Heart right ventricle (tissue), 16 donors: ENCODE results near the gene C5orf34. TPM values are rescaled to one million over a fixed set of nuclear protein-coding genes. Genes with fewer than 3 reads are reported as not detected.

Experiments
- ATAC-seq, 8 donors: fragments of 200-7000 bp; cut with Tn5 transposase; one replicate each; pipeline ENCODE4 v1.9.1; 2020; ENCODE audit warnings: mild to moderate bottlenecking in 8 of 8, moderate library complexity in 8 of 8, moderate number of reproducible peaks in 1 of 8
- DNase-seq, 2 donors: peaks; one replicate each; pipeline ENCODE4 v3.0.0-alpha.2; 2020
- H3K27ac ChIP-seq, 10 donors: fragments of 200-600 bp; sonication (generic) in 2 of 10; one replicate each; pipeline versions ENCODE4 v1.5.0 to v1.8.0; 2020 to 2022; ENCODE audit warnings: mild to moderate bottlenecking in 3 of 10
- H3K27me3 ChIP-seq, 7 donors: fragments of 200-600 bp; one replicate each; pipeline ENCODE4 v1.8.0; 2021 to 2022; ENCODE audit warnings: mild to moderate bottlenecking in 2 of 7
- H3K36me3 ChIP-seq, 9 donors: fragments of 200-600 bp; sonication (generic) in 1 of 9; one replicate each; pipeline versions ENCODE4 v1.5.0 to v1.8.0; 2020 to 2022; ENCODE audit warnings: mild to moderate bottlenecking in 2 of 9
- H3K4me1 ChIP-seq, 9 donors: fragments of 200-600 bp; sonication (generic) in 1 of 9; one replicate each; pipeline versions ENCODE4 v1.5.0 to v1.8.0; 2020 to 2022; ENCODE audit warnings: mild to moderate bottlenecking in 4 of 9
- H3K4me3 ChIP-seq, 10 donors: fragments of 200-600 bp; sonication (generic) in 2 of 10; one replicate each; pipeline versions ENCODE4 v1.5.0 to v1.8.0; 2020 to 2022; ENCODE audit warnings: mild to moderate bottlenecking in 7 of 10, moderate library complexity in 2 of 10
- H3K9me3 ChIP-seq, 11 donors: fragments of 200-600 bp in 10 of 11; sonication (generic) in 2 of 11; one replicate each; pipeline versions ENCODE4 v1.5.0 to v1.8.0; 2013 to 2022; ENCODE audit warnings: mild to moderate bottlenecking in 2 of 11, control low read depth in 1 of 11, moderate library complexity in 1 of 11
- CTCF ChIP-seq, 9 donors: fragments of 200-600 bp; sonication (generic) in 2 of 9; IDR thresholded peaks; one replicate each; pipeline versions ENCODE4 v1.5.0 to v1.8.0; 2021 to 2022; ENCODE audit warnings: antibody characterized with exemption in 9 of 9, mild to moderate bottlenecking in 5 of 9, moderate library complexity in 1 of 9
- WGBS, 2 donors: extraction: QIAGEN DNeasy Blood & Tissue Kit; methylation state at CpG; one replicate each; pipeline ENCODE4 v1.1.7; 2013; ENCODE audit warnings: inconsistent platforms in 1 of 2; 5-methylcytosine and 5-hydroxymethylcytosine counted together
- intact Hi-C, 10 donors: fragments of 100-400 bp; cut with DNase I; formaldehyde crosslinking; loops; one replicate each; pipeline versions ENCODE4 v1.11.1 to v1.14.2; 2022
- polyA plus RNA-seq, 2 donors: library from polyadenylated mRNA; stranded (reverse); fragments of 200-250 nt; gene quantifications; one replicate each; pipeline ENCODE4 v1.2.3, GENCODE V29; 2013
- total RNA-seq, 10 donors: library from RNA; stranded (reverse); fragmentation: NEBNext Ultra II Directional in 3 of 10; extraction: Animal tissue kit (Norgen Biotek cat#: 25700) in 3 of 10; gene quantifications; one replicate each; pipeline versions ENCODE4 v1.2.1 to v1.2.4, GENCODE V29; 2021 to 2023
- donor health status: Arrhythmogenic right ventricular cardiomyopathy.
- donor health status: ischemic (EF 13 %, LVEDD 7.1; RV severe dilation, severe dysfunction).
- donor health status: healthy with polysubstance abuse.
- donor health status: DM: no; HTN: yes; CAD: no.
- donor health status: DM: no; HTN: no; CAD: no.
- donor health status: ischemic (EF 25% LVEDD 6.9; RV normal size, moderate dysfunction).
- donor health status: ischemic (EF 25% LVEDD 5.7; RV mildly dilated, moderate dysfunction).
- donor health status: healthy.
- donor health status: DM: yes; HTN: yes; CAD: no.
- donor health status: Ischemic cardiomyopathy.
- donor health status: ischemic (EF 35%, LVEDD 5.7; RV mildly dilated, moderate dysfunction).
- donor health status: nonischemic (EF 11% LVEDD 7.7; RV severe dilation, severe dysfunction).
- donor health status: DM: yes; HTN: yes; CAD: no.
- donor health status: PGD.
- donor health status: ischemic (EF 29% LVEDD 5.4; RV normal size, mild dysfunction).
- donor health status: nonischemic (EF 23%, LVEDD 6.1; RV moderate dilation, normal function).

C5orf34 gene
- total and polyA plus RNA-seq, 12 donors: 0.22 to 1.6 (median 0.62) TPM

DNA sequence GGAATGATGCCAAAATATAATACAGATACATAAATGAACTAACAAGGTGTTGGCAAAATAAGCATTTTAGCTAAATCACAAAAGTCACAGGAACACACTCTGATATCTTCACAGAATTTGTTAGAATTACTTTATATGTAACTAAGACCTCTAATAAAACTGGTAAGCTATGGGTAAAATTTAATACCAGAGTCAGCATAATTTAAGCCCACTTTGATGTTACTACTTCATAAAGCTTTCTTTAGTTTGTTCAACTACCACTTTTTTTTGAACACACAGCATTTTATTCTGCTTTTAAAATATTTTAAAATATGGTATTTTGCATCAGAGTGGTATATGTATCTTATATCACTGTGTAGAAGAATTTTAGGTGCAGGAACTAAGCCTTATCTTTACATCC, 22.0 kb upstream of the C5orf34 start:
- intact Hi-C loops: no loop called here
- Histone ChIP-seq H3K9me3 (no peaks in the 10 kb centered on the region), H3K27ac (no peak overlapping the region), H3K27me3 (no peaks in the 10 kb centered on the region), H3K4me3 (no peak overlapping the region), H3K4me1 (no peaks in the 10 kb centered on the region), H3K36me3 (peaks cover 0 to 100% (median 50%) of the 10 kb centered on the region in 9 donors)
- TF ChIP-seq CTCF (IDR thresholded peaks at IDR 0.05): no peak
- DNase-seq (no peak), ATAC-seq (no peak)

DNA sequence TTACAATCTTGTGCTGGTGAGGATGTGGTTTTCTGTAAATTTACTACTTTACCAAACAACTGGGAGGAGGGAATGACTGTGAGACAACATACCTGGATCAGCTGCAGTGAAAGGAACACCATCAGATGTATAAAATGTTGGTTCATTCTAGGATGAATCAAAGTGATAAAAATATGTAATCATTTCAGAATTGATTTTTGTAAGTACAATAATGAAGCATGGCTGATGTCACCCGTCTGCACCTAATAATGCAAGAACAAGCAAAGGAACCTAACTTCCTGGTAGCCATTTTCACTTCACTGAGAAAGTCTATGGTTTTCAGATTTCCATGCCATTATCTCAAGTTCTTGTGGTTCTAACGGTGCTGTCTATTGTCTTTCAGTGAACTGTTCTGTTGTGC, 18.7 kb upstream of the C5orf34 start:
- peaks cover 0 to 100% (median 66%) of the 10 kb centered on the region in 9 donors for H3K36me3 ChIP-seq
- ATAC-seq: no peak
- no peaks in the 10 kb centered on the region for H3K9me3 ChIP-seq
- H3K4me1 ChIP-seq: no peaks in the 10 kb centered on the region
- H3K4me3 ChIP-seq: no peak overlapping the region
- intact Hi-C loops: no loop called here
- no peak for TF ChIP-seq CTCF (IDR thresholded peaks at IDR 0.05)
- 67 to 77% methylated on average over 2 of the region's 2 CpGs for WGBS, 2 donors
- no peaks in the 10 kb centered on the region for H3K27me3 ChIP-seq
- H3K27ac ChIP-seq: no peak overlapping the region
- no peak for DNase-seq

DNA sequence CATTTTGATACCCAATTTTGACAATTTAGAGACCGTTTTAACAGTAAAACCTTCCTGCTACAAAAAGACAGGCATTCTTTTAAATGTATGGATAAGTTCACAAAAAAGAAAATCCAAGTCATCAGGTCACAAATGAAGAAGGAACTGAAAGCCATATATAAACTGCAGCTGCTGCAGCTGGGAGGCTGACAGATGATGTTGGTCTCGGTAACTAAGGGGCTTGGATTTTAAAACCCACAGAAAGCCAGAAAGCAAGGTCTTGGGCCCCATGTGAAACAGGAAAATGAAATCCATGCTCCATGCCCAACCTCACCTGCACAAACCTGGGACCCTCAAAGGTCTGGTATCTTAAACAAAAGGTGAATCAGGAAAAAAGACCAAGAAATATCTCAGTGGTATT, 15.7 kb upstream of the C5orf34 start:
- no peaks in the 10 kb centered on the region for H3K4me1 ChIP-seq
- H3K9me3 ChIP-seq: no peaks in the 10 kb centered on the region
- intact Hi-C loops: no loop called here
- ATAC-seq (no peak), DNase-seq (no peak)
- peaks cover 0 to 100% (median 68%) of the 10 kb centered on the region in 9 donors for H3K36me3 ChIP-seq
- no peak overlapping the region for H3K27ac ChIP-seq
- no peaks in the 10 kb centered on the region for H3K27me3 ChIP-seq
- H3K4me3 ChIP-seq: no peak overlapping the region
- TF ChIP-seq CTCF (IDR thresholded peaks at IDR 0.05): no peak
- WGBS, 2 donors: 94 to 99% methylated on average over 2 of the region's 2 CpGs

- H3K27ac ChIP-seq: no peak overlapping the region
- H3K4me1 ChIP-seq: no peaks in the 10 kb centered on the region
- intact Hi-C loops: no loop called here
- H3K9me3 ChIP-seq: no peaks in the 10 kb centered on the region
- no peak for TF ChIP-seq CTCF (IDR thresholded peaks at IDR 0.05)
- H3K27me3 ChIP-seq: no peaks in the 10 kb centered on the region
- H3K36me3 ChIP-seq: peaks cover 0 to 58% (median 23%) of the 10 kb centered on the region in 9 donors
- no peak overlapping the region for H3K4me3 ChIP-seq
- ATAC-seq (no peak), DNase-seq (no peak)
- 65% methylated on average over 2 of the region's 2 CpGs for WGBS, 2 donors
Measured at GRCh38 chr5:43523662-43524072, 8.7 kb upstream of the C5orf34 start.
